ENCODE results near the gene ZNF662.

DNA sequence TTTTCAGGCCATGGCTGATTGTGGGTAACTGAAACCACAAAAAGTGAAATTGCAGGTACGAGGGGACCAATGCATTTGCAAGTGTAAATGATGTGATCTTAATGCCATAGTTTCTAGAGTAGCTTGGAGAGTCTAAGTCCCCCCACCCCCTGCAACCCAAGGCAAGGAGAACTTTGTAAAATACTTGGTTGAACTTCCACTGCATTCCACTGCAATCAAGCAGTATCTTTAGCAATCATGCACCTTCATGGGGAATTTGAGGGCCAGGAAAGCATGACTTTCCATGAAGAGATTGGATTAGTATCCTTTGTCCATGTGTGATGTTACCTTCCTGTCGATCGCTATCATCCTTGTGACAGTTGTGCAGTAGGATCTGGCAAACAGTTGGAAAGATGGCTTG, 18.9 kb upstream of the ZNF662 start:
- TF ChIP-seq POLR2A (IDR thresholded peaks at IDR 0.05) (no peak), CTCF (IDR thresholded peaks at IDR 0.05) (no peak)

Measured in uterus (tissue), 2 donors.